GM19099 (cell line): ENCODE data around the gene EIF5A.

Experiments
- POLR2A ChIP-seq: IDR thresholded peaks from 3 replicates; pipeline ENCODE4 v1.6.1; 2011; ENCODE audit warnings: low read depth; ENCODE audit not compliant: insufficient read length; ENCODE audit errors: extremely low read depth

EIF5A gene

DNA sequence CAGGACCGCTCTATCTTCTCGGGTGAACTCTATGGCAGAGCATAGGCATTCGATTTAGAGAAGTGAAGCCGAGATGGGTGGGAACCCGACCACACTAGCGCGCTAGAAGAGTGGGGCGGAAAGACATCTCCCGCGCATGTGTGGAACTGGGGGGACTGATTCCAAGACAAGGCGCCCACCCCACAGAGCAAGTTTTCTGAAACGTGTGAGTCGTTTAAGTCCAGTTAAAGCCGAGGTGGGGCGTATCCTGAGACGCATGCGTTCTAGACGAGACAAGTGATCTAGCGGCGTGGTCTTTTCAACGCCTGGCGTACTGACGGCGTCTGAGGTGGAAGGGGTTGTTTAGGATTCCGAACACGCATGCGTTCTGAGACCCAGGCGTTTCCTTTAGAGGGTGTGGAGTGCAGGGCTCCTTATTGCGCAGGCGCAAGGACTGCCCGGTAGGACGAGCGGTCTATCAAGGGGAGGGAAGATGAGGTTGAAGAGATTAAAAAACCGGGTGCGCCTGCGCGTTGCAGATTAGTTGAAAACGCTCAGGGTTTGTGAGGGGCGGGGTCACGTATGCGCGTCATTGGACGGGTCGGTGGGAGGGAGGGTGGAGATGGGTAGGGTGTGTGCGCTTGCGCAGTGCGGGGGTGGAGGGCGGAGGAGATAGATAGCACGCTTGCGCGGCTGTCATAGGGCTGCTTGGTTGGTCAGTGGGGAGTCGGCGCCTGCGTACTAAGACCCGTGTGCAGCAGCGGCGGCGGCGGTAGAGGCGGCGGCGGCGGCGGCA lies at the start of gene EIF5A:
Gene EIF5A (plus strand): TSS at position 718 of the 775 bp plus-strand sequence. CDS start 2,008 bp downstream, outside the sequence.
- TF ChIP-seq POLR2A, result peak; percentile 77

DNA sequence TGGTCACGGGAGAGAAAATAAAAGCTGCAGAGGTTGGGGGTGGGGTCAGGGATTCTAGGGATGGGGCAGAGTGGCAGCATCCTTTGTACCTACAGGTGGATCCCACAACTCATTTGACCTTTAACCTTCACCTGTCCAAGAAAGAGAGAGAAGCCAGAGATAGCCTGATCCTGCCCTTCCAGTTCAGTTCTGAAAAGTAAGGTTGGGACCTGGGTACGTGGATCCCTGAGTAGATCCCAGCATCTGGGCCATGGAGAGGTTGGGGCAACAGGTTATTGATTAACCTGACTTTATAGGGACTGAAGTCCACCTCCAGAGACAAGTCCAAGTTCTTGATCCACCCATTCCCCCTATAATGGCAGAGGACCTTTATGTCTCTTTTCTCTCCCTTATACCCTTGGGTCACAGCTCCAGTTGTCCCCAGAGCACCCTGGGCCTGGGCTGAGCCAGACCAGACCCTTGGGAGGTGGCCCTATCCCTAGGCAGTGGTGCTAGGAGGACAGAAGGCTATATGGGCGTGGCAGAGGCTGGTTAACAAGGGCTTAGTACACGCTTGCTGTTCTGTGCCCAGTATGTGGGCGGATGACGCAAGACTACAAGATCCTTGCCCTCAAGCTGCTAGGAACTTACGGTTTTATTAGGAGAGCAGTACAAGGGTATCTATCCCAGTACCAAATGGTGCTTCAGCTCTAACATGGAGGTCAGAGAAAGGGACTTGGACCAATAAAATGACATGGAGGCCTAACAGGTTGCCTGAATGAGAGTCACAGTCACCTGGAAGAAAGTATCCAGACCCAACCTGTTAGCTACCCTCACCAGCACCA lies 48.5 kb upstream of the EIF5A start:
- no peak for TF ChIP-seq POLR2A

DNA sequence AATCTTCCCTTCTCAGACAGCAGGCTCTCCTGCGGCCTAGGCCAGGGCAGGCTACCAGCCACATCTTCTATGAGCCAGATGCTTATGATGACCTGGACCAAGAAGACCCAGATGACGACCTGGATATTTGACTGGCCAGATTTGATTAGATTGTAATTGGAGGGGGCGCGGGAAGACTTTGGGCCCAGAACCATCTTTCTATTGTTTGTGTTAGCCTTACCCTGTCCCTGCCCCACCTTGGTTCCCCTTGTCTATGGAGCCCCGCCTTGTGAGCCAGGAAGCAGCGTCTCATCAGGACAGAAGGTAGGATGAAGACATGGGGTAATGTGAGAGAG lies 47.9 kb upstream of the EIF5A start:
- TF ChIP-seq POLR2A, result no peak

DNA sequence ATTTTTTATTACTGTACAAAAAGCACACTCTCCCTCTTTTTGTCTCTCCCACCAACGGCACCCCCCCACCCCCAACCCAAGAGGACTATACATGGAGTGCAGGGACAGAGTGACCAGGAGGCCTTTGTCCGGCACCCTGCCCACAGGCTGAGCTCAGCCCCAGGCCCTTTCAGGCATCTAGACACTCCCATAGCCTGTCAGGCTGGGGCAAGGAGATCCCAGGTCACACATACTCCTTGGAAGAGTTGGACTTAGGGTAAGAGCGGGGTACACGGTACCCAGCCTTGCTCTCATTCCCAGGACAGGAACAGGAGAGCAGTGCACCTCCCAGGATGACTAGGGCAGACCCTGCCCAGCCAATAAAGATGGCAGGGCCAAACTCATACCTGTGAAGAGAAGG lies 47.3 kb upstream of the EIF5A start:
- TF ChIP-seq POLR2A, result no peak

DNA sequence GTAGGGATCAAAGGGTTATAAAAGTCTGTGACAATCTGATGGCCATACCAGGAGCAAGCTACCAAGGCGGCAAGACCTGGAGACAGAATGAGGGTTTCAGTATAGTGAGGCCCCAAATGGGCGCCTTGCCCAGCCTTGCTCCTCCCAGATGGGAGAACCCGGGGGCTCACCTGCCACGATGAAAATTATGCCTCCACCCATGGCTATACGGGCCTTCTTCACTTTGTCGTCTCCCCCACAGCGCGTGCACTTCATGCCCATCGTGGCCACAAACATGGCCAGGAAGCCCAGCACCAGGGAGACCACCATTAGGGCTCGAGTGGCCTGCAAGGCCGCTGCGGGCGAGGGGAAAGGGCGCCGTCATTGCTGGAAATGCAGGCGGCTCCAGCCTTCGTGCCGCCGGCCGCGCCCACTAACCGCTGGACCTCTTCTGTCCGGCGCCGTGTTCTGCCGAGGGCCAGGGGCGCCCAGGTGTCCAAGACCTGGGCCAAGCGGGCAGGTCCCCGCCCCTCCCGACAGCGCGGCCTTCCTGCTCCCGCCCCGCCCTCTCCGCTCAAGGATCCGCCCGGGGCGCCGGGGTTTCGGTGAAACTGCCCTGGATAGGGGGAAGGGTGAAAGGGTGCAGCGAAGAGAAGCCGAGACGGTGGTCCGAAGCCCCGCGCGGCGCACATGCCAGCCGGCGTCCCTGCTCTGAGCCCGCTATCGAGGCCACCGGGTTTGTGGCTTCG lies 46.6 kb upstream of the EIF5A start:
- TF ChIP-seq POLR2A, result no peak

DNA sequence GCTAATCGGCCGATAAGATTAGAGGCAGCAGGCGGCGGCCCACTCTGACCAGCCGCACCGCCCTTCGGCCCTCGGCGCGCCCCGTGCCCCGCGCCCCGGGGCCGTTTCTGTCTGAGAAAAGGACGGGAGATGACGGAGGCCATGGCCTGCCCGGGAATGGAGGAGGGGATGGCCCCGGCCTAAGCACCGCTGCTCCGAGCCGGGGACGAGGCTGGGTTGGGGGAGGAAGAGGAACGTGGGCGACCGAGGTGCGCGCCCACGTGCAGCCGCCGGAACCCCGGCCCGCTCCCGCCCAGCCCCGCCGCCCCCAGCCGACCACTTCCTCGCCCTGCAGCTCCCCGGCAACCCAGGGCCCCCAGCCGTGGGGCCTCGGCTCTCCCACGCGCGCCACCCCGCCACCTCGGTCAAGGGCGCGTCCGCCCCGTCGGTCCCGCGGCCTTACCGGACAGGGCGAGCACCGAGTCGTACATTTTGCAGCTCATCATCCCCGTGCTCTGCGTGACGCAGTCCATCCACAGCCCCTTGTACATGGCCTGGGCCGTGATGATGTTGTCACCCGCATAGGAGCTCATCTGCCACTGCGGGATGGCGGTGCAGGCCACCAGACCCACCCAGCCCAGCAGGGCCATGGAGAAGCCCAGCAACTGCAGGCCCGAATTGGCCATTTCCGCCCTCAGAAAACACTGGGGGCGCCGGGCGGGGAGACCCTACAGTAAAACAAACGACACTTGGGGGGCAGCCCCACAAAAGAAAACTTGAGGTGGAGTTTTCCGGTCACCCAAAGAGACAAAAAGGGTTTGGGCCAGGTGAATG lies 45.8 kb upstream of the EIF5A start:
- TF ChIP-seq POLR2A, result no peak

DNA sequence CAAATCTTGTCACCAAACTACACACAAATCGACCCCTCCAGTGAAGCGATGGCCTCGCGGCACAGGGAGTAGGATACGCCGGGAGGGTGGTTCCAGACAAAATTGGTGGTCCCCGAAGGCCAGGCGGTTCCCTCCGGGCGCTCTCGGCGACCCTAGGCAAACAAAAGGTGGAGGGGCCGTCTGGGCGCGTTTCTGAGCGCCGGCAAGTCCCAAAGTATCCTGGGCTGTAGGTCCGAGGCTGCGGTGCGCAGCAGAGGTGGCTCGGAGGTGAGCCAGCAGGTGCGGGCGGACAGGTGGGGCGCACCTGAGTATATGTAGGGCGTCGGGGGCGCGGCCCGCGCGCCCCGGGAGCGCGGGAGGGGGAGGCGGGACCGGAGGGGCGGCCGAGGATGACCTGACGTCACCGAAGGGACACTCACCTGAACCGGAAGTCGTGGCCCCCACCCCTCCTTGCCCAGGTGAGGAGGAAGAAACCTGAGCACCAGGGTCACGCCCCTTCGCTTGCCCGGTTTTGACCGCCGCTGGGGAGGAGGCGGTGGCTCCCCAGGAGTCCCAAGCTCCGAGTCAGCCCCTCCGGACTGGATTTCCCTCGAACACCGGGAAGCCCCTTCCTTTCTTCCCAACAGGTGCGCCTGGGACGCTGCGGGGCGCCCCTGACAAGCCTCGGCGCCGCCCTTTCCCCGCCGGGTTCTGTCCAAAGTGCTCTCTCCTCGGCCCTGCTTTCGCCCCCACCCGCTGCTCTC lies 45.1 kb upstream of the EIF5A start, which contains the start of gene CLDN7:
Gene CLDN7 (minus strand): TSS at position 287 of the 743 bp plus-strand sequence. CDS start 435 bp downstream, outside the sequence.
- no peak for TF ChIP-seq POLR2A

DNA sequence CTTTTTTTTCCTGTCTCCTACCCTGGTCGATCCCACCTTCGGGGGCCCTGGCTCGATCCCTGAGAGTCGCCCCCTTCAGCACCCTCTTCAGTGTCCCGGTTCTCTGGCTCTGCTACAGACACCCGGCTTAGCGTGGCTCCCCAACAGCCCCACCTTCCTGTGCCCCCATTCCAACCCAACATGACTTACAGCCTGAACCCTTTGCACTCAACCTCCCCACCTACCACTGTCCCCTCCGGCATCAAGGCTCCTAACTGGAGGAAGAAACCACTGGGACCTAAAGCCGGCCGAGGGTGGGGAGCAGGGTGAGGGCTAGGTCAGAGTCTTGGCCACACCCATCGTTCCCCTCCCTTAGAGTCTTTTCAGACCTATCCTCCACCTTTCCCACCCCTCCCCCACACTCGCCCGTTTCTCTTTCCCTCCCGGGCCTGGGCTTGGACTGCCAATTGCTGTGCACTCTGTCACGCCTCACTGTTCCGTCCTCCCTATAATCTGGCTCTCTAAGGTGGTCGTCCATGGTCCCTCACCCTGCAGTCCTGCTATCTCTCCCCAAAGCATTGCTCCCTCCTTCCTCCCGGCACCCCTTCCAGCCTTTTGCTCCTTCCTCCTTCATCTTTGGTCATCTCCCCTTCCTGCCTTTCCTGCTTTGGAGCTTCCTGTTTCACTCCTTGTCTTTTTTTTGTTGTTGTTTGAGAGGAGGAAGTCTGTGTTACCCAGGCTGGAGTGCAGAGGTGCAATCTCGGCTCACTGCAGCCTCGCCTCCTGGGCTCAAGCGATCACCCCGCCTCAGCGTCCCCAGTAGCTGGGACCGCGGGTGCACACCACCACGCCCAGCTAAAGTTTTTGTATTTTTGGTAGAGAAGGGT lies 44.3 kb upstream of the EIF5A start:
- no peak for TF ChIP-seq POLR2A

DNA sequence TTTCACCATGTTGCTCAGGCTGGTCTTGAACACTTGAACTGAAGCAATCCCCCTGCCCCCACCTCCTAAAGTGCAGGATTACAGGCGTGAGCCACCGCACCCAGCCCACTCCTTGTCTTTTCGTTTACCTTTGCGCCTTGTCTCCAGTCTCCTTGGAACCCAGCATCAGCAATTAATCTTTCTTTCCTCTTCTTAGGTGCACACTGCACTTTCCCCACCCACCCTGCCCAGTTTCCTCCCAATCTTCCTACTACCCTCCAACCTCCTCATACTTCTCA lies 43.7 kb upstream of the EIF5A start:
- no peak for TF ChIP-seq POLR2A

DNA sequence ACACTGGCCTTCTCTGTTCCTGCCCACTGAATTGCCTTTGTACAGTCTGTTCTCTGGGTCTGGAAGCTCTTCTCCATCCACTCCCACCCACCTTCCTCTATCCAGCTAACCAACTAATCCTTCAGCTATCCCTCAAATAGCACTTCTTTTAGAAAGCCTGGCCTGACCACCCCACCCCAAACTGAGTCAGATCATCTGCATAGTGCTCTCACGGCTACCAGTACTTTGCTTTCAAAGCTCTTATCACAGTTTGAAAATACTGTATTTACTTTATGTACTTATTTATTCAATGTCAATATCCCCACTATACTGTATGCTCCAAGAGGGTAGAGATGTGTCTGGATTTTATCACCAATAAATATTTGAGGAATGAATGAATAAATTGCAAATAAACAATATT lies 40.6 kb upstream of the EIF5A start:
- no peak for TF ChIP-seq POLR2A

DNA sequence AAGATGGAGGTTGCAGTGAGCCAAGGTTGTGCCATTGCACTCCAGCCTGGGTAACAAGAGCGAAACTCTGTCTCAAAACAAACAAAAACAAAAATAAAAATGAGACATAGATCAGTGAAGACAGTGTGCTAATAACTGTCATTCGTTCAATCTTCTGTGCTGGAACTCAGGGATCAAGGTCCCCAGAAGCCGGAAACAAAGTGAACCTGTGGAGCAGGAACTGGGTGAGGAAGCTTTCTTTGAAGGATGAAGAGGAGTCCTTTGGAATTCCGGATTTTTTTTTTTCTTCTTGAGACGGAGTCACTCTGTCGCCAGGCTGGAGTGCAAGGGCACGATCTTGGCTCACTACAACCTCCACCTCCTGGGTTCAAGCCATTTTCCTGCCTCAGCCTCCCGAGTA lies 28.0 kb upstream of the EIF5A start:
- TF ChIP-seq POLR2A, result no peak

DNA sequence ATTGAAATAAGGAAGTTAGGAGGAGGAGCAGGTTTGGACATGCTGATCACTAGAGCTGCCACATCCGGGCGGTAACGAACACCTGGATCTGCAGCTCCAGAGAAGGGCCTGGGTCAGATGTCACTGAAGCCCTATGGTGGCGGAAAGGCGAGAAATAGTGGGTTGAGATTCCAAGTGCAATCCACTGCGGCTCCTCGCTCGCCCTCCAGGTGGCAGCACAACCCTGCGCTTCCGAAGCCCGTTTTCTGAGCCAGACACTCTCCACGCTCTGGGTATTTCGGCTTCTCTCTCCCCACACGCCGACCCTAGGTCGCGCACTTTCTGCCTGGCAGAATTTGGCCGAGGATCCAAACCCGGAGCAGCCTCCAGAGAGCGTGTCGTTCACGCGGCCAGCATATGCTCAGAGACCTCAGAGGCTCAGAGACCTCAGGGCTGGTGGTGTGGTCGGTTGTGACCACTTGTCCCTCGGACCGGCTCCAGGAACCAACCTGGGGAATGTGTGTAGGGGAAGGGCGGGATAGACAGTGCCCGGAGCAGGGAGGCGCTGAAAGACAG lies 26.8 kb upstream of the EIF5A start:
- no peak for TF ChIP-seq POLR2A
